H1 (cell line): ENCODE results near the gene GPR37. TPM values are rescaled to one million over a fixed set of nuclear protein-coding genes. Genes with fewer than 3 reads are reported as not detected.

Experiments
- CTCF ChIA-PET: fragments of 300-600 bp; sonication (Branson Sonifier 250); formaldehyde crosslinking; loops from one replicate; lab custom pipeline; 2021; ENCODE audit not compliant: partially characterized antibody; lab: Charles Lee
- POLR2A ChIA-PET: fragments of 300-600 bp; sonication (Branson Sonifier 250); formaldehyde crosslinking; loops from one replicate; lab custom pipeline; 2021; ENCODE audit warnings: inconsistent platforms; ENCODE audit not compliant: partially characterized antibody; lab: Charles Lee
- DNase-seq, 2 experiments: peaks; one replicate each; pipeline versions ENCODE4 v3.0.0 to v3.0.0-alpha.2; 2010 to 2022; ENCODE audit warnings: low spot score in 2 of 2, low read depth in 1 of 2, mixed read lengths in 1 of 2
- FAIRE-seq: peaks from 2 replicates; lab custom pipeline; 2011; peaks lifted over from hg19 to GRCh38; lab: Jason Lieb, UNC
- H2AFZ ChIP-seq: 2 replicates; pipeline ENCODE4 v1.8.1; 2012; ENCODE audit warnings: low read length, inconsistent platforms
- H2AK5ac ChIP-seq: 2 replicates; pipeline ENCODE4 v1.6.1; 2013; ENCODE audit warnings: low read depth, low read length
- H2BK120ac ChIP-seq: replicated peaks from 2 replicates; pipeline ENCODE3; 2013; ENCODE audit warnings: low read depth, low read length, inconsistent platforms
- H2BK12ac ChIP-seq: 2 replicates; pipeline ENCODE4 v1.6.1; 2013; ENCODE audit warnings: low read depth, low read length
- H2BK15ac ChIP-seq: 2 replicates; pipeline ENCODE4 v1.6.1; 2013; ENCODE audit warnings: low read length
- H2BK20ac ChIP-seq: 2 replicates; pipeline ENCODE4 v1.6.1; 2013; ENCODE audit warnings: low read length
- H2BK5ac ChIP-seq: 2 replicates; pipeline ENCODE4 v1.6.1; 2013; ENCODE audit warnings: low read depth, low read length
- H3K14ac ChIP-seq: 2 replicates; pipeline ENCODE4 v1.6.1; 2013; ENCODE audit warnings: inconsistent platforms; ENCODE audit not compliant: insufficient read length
- H3K18ac ChIP-seq: 2 replicates; pipeline ENCODE4 v1.6.1; 2013; ENCODE audit warnings: low read length; ENCODE audit errors: extremely low read depth
- H3K23ac ChIP-seq: 2 replicates; pipeline ENCODE4 v1.6.1; 2013; ENCODE audit warnings: inconsistent platforms; ENCODE audit not compliant: insufficient read length
- H3K23me2 ChIP-seq: 2 replicates; pipeline ENCODE4 v1.6.1; 2013; ENCODE audit warnings: low read depth, low read length
- H3K27ac ChIP-seq: 2 replicates; pipeline ENCODE4 v1.6.1; 2011; ENCODE audit warnings: low read depth, low read length, inconsistent platforms
- H3K27me3 ChIP-seq, 4 experiments: replicated peaks in 1 of 4; 1 replicate in 1 of 4; 2 replicates in 3 of 4; pipeline versions ENCODE4 v1.6.1 to v1.8.1; 2011 to 2013; ENCODE audit warnings: low read length in 3 of 4, mild to moderate bottlenecking in 3 of 4, inconsistent platforms in 2 of 4, mixed read lengths in 2 of 4, moderate library complexity in 1 of 4; ENCODE audit not compliant: control insufficient read depth in 3 of 4, insufficient read depth in 3 of 4; ENCODE audit errors: extremely low read depth in 1 of 4
- H3K36me3 ChIP-seq, 4 experiments: 2 replicates each; pipeline versions ENCODE4 v1.6.1 to v1.8.1; 2011 to 2013; ENCODE audit warnings: mild to moderate bottlenecking in 4 of 4, low read length in 3 of 4, moderate library complexity in 2 of 4, control low read depth in 1 of 4, inconsistent platforms in 1 of 4; ENCODE audit not compliant: insufficient read depth in 4 of 4, control insufficient read depth in 2 of 4
- H3K4ac ChIP-seq: replicated peaks from 2 replicates; pipeline ENCODE3; 2013; ENCODE audit warnings: low read length, low read depth, mixed read lengths, inconsistent platforms; ENCODE audit not compliant: insufficient read length
- H3K4me1 ChIP-seq, 4 experiments: replicated peaks in 1 of 4; 1 replicate in 1 of 4; 2 replicates in 3 of 4; pipeline versions ENCODE4 v1.6.1 to v1.8.1; 2011 to 2013; ENCODE audit warnings: low read length in 3 of 4, inconsistent platforms in 2 of 4, mixed read lengths in 1 of 4; ENCODE audit not compliant: insufficient read depth in 4 of 4, control insufficient read depth in 3 of 4
- H3K4me2 ChIP-seq, 2 experiments: 2 replicates each; pipeline versions ENCODE4 v1.6.1 to v1.8.1; 2011 to 2013; ENCODE audit warnings: low read depth in 2 of 2, low read length in 2 of 2, control low read depth in 1 of 2, inconsistent platforms in 1 of 2, mild to moderate bottlenecking in 1 of 2; ENCODE audit not compliant: insufficient read depth in 1 of 2
- H3K4me3 ChIP-seq, 4 experiments: fragments of 200-600, 300-600 bp in 1 of 4; sonication (generic), shearing (Covaris generic), sonication (Bioruptor Twin) in 1 of 4; 2 replicates each; pipeline versions ENCODE4 v1.5.1 to v1.8.1; 2011 to 2016; ENCODE audit warnings: low read length in 4 of 4, low read depth in 3 of 4, control low read depth in 2 of 4, inconsistent platforms in 2 of 4, mild to moderate bottlenecking in 2 of 4, mixed read lengths in 1 of 4, moderate library complexity in 1 of 4; ENCODE audit not compliant: insufficient read depth in 2 of 4; ENCODE audit errors: extremely low read depth in 1 of 4
- H3K56ac ChIP-seq: replicated peaks from 2 replicates; pipeline ENCODE3; 2013; ENCODE audit warnings: low read depth, mild to moderate bottlenecking, mixed read lengths, low read length, inconsistent platforms; ENCODE audit not compliant: insufficient read length
- H3K79me1 ChIP-seq: 2 replicates; pipeline ENCODE4 v1.6.1; 2013; ENCODE audit warnings: low read depth, low read length, control low read depth
- H3K79me2 ChIP-seq, 2 experiments: 2 replicates each; pipeline versions ENCODE4 v1.6.1 to v1.8.1; 2012 to 2013; ENCODE audit warnings: low read length in 2 of 2, mild to moderate bottlenecking in 2 of 2, inconsistent platforms in 1 of 2; ENCODE audit not compliant: insufficient read depth in 2 of 2, control insufficient read depth in 1 of 2
- H3K9ac ChIP-seq, 4 experiments: replicated peaks in 1 of 4; 1 replicate in 1 of 4; 2 replicates in 3 of 4; pipeline versions ENCODE4 v1.6.1 to v1.8.1; 2011 to 2013; ENCODE audit warnings: low read depth in 3 of 4, low read length in 3 of 4, control low read depth in 2 of 4, mild to moderate bottlenecking in 2 of 4, moderate library complexity in 2 of 4, inconsistent platforms in 1 of 4; ENCODE audit errors: extremely low read depth in 1 of 4
- H3K9me3 ChIP-seq, 2 experiments: 2 replicates each; pipeline versions ENCODE4 v1.6.1 to v1.8.1; 2012 to 2013; ENCODE audit warnings: mild to moderate bottlenecking in 2 of 2, moderate library complexity in 2 of 2, control low read depth in 1 of 2, inconsistent platforms in 1 of 2, low read depth in 1 of 2, low read length in 1 of 2, mixed read lengths in 1 of 2; ENCODE audit not compliant: insufficient read depth in 2 of 2
- H4K20me1 ChIP-seq, 2 experiments: replicated peaks in 1 of 2; 2 replicates each; pipeline versions ENCODE3 to v1.8.1; 2011 to 2013; ENCODE audit warnings: inconsistent platforms in 2 of 2, low read length in 2 of 2, mild to moderate bottlenecking in 1 of 2; ENCODE audit not compliant: insufficient read depth in 2 of 2, control insufficient read depth in 1 of 2
- H4K5ac ChIP-seq: 2 replicates; pipeline ENCODE4 v1.6.1; 2013; ENCODE audit warnings: low read length, low read depth, mixed read lengths, inconsistent platforms; ENCODE audit not compliant: insufficient read length
- H4K8ac ChIP-seq: 2 replicates; pipeline ENCODE4 v1.8.0; 2013; ENCODE audit warnings: mild to moderate bottlenecking, moderate library complexity, low read length, inconsistent platforms; ENCODE audit not compliant: insufficient read depth; ENCODE audit errors: extremely low read depth
- H4K91ac ChIP-seq: replicated peaks from 2 replicates; pipeline ENCODE3; 2013; ENCODE audit warnings: low read length, mixed read lengths, inconsistent platforms; ENCODE audit not compliant: insufficient read length
- ATF3 ChIP-seq: IDR thresholded peaks from 2 replicates; pipeline ENCODE4 v1.6.1; 2011; ENCODE audit warnings: low read depth, mild to moderate bottlenecking, low read length; ENCODE audit not compliant: insufficient read depth
- CBX8 ChIP-seq: fragments of 300-800, 300-1000 bp; sonication (generic); IDR thresholded peaks from 2 replicates; pipeline ENCODE4 v1.7.1; 2016; ENCODE audit warnings: low read depth, low read length, borderline replicate concordance
- E2F6 ChIP-seq: IDR thresholded peaks from 2 replicates; pipeline ENCODE4 v1.6.1; 2012; ENCODE audit warnings: inconsistent platforms
- HDAC6 ChIP-seq: IDR thresholded peaks from one replicate; pipeline ENCODE4 v1.7.1; 2012; ENCODE audit warnings: low read depth, mild to moderate bottlenecking, inconsistent platforms, low read length, moderate library complexity
- KDM5A ChIP-seq: fragments of 200-600 bp; IDR thresholded peaks from 2 replicates; pipeline ENCODE4 v1.7.1; 2012; ENCODE audit warnings: mild to moderate bottlenecking, low read length, inconsistent platforms, mixed read lengths
- PHF8 ChIP-seq: fragments of 200-600 bp; sonication (generic); conservative IDR thresholded peaks from 2 replicates; pipeline ENCODE4 v1.7.1; 2012; ENCODE audit warnings: low read depth, mild to moderate bottlenecking, inconsistent platforms, low read length, moderate library complexity
- RAD21 ChIP-seq, 2 experiments: IDR thresholded peaks in 1 of 2; conservative IDR thresholded peaks in 1 of 2; 2 replicates each; pipeline ENCODE4 v1.6.1; 2011; ENCODE audit warnings: low read depth in 2 of 2, low read length in 2 of 2, improper control_type of control experiment in 1 of 2, inconsistent platforms in 1 of 2, mild to moderate bottlenecking in 1 of 2, moderate library complexity in 1 of 2
- SP1 ChIP-seq: IDR thresholded peaks from 2 replicates; pipeline ENCODE4 v1.6.1; 2011; ENCODE audit warnings: low read depth, low read length
- TAF7 ChIP-seq: optimal IDR thresholded peaks from 2 replicates; pipeline ENCODE3; 2011; ENCODE audit warnings: low read depth, mild to moderate bottlenecking, inconsistent platforms, low read length, moderate library complexity, borderline replicate concordance
- TCF12 ChIP-seq: IDR thresholded peaks from 2 replicates; pipeline ENCODE4 v1.6.1; 2011; ENCODE audit warnings: low read depth, mild to moderate bottlenecking, low read length
- USF2 ChIP-seq: IDR thresholded peaks from 2 replicates; pipeline ENCODE4 v1.6.1; 2011; ENCODE audit warnings: low read length, improper control_type of control experiment
- YY1 ChIP-seq: IDR thresholded peaks from 2 replicates; pipeline ENCODE4 v1.6.1; 2011; ENCODE audit warnings: low read depth, mild to moderate bottlenecking, low read length
- WGBS, 2 experiments: shearing (Covaris generic) in 1 of 2; methylation state at CpG; one replicate each; pipeline versions ENCODE4 v1.1.6 to v1.1.7; 2013 to 2015; ENCODE audit warnings: low lambda C conversion rate in 2 of 2, mixed read lengths in 2 of 2, inconsistent platforms in 1 of 2, low coverage in 1 of 2, missing lambda C conversion rate in 1 of 2; ENCODE audit not compliant: insufficient replicate concordance in 2 of 2, insufficient coverage in 1 of 2, insufficient read length in 1 of 2; ENCODE audit errors: extremely low coverage in 1 of 2, missing lambda C conversion rate in 1 of 2; 5-methylcytosine and 5-hydroxymethylcytosine counted together
- polyA plus RNA-seq, 7 experiments: library from polyadenylated mRNA; depleted of rRNA in 3 of 7; stranded (reverse) in 5 of 7; unstranded in 2 of 7; fragments of >200 nt in 5 of 7; fragments of 200-250 nt in 2 of 7; gene quantifications; 1 replicate in 5 of 7; 2 replicates in 1 of 7; 4 replicates in 1 of 7; pipeline versions ENCODE4 v1.2.1 to v1.2.3, GENCODE V29; 2011 to 2013; ENCODE audit warnings: missing spikeins in 2 of 7, mixed read lengths in 2 of 7
- total RNA-seq: library from RNA; stranded (reverse); fragmentation: NEBNext Ultra II Directional; extraction: Animal tissue kit (Norgen Biotek cat#: 25700); gene quantifications from 2 replicates; pipeline ENCODE4 v1.2.1, GENCODE V29; 2021

Gene GPR37
- total and polyA plus RNA-seq, 2 of the 8 experiments (the other 6 are each of a cell fraction or from before 2014, with no cell fraction given): 1.5 to 17.4 TPM

- H3K36me3 ChIP-seq: no peaks in the 10 kb centered on the region
- no peak overlapping the region for H3K4me3 ChIP-seq
- H3K14ac ChIP-seq: no peak overlapping the region
- no peak overlapping the region for H4K91ac ChIP-seq
- DNase-seq (no peak), FAIRE-seq (no peak)
- no peaks in the 10 kb centered on the region for H3K9me3 ChIP-seq
- H3K23ac ChIP-seq: no peak overlapping the region
- no peak overlapping the region for H2BK15ac ChIP-seq
- no peaks in the 10 kb centered on the region for H3K23me2 ChIP-seq
- no peaks in the 10 kb centered on the region for H3K79me2 ChIP-seq
- H3K4ac ChIP-seq: no peak overlapping the region
- H3K4me2 ChIP-seq: no peak overlapping the region; a peak in 1 of 4 replicates
- ChIA-PET POLR2A (no interaction called here), CTCF (no interaction called here)
- no peak overlapping the region for H4K8ac ChIP-seq
- no peak overlapping the region for H2BK5ac ChIP-seq
- H3K27me3 ChIP-seq: no peaks in the 10 kb centered on the region
- H3K79me1 ChIP-seq: no peaks in the 10 kb centered on the region
- H3K56ac ChIP-seq: no peak overlapping the region
- 56% methylated on average over 3 of the region's 3 CpGs; no CpG with 5 or more reads in 1 of the 2 experiments for WGBS, 2 experiments
- H2BK20ac ChIP-seq: no peak overlapping the region
- H2BK12ac ChIP-seq: no peak overlapping the region
- H2AFZ ChIP-seq: no peak overlapping the region
- H3K4me1 ChIP-seq: peaks cover 0 to 18% (median 2%) of the 10 kb centered on the region in 4 experiments; a peak in 2 of 7 replicates
- H3K18ac ChIP-seq: no peak overlapping the region
- no peak overlapping the region for H2AK5ac ChIP-seq
- peak overlapping the region; percentile 83 for H4K5ac ChIP-seq
- no peak overlapping the region for H3K27ac ChIP-seq
- no peaks in the 10 kb centered on the region for H4K20me1 ChIP-seq
- H3K9ac ChIP-seq: no peak overlapping the region
- H2BK120ac ChIP-seq: no peak overlapping the region
- TF ChIP-seq YY1 (peak; percentile 60; the same call in 1 of the 2 replicates), E2F6 (no peak), USF2 (no peak), TCF12 (no peak), RAD21 (IDR thresholded peaks at IDR 0.05 in 1 of 2, conservative IDR thresholded peaks at IDR 0.05 in 1 of 2; ENCODE audit: low read depth in 2 of 2, low read length in 2 of 2) (no peak), KDM5A (no peak), CBX8 (no peak), SP1 (0 out of 2 replicates have a peak, but pooled peaks have one; percentile 13), TAF7 (no peak), PHF8 (no peak), ATF3 (no peak), HDAC6 (no peak)
Measured at GRCh38 chr7:124810605-124811004, 45.0 kb upstream of the GPR37 start.
